ENCODE data around the gene C2CD2. TPM values are rescaled to one million over a fixed set of nuclear protein-coding genes. Genes with fewer than 3 reads are reported as not detected.
A peak's percentile ranks its signal among the peaks of the same experiment; 100 is the strongest.

Gene C2CD2
- total and polyA plus RNA-seq, 10 of the 15 experiments (the other 5 are each of a cell fraction or from before 2014, with no cell fraction given), result 2.2 to 30.9 (median 9.9) TPM

DNA sequence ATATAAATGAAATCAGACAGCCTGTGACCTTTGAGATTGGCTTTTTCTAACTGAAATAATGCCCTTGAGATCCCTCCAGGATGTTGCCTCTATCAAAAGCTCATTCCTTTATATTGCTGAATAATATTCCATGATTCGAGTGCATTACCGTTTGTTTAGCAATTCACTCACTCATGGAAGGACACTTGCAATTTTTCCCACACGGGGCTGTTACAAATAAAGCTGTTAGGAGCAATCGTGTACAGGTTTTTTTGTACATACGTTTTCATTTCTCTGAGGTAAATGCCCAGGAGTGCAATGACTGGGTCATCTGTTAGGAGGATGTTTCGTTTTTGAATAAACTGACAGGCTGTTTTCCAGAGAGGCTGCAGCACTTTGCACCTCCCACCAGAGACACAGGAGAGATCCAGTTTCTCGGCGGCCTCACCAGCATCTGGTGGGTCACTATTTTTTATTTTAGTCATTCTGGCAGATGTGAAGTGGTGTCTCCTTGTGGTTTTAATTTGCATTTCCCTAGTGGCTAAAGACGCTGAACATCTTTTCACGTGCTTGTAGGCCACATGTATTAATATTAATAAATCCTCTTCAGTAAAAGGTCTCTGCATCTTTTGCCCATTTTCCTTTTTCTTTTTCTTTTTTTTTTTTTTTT is 85.6 kb downstream of the C2CD2 start:
- Histone ChIP-seq H4K20me1 (ENCODE audit: control insufficient read depth, insufficient read depth) (no peaks in the 10 kb centered on the region), H3K79me2 (ENCODE audit: control insufficient read depth, insufficient read depth, low read length) (peaks cover 31% of the 10 kb centered on the region), H3K4me2 (ENCODE audit: control insufficient read depth, insufficient read depth) (peak overlapping the region; percentile 73), H3K27me3 (replicated peaks in 1 of 2; ENCODE audit: control insufficient read depth in 2 of 2, insufficient read depth in 2 of 2, low read length in 1 of 2) (no peaks in the 10 kb centered on the region), H3K36me3 (ENCODE audit: control insufficient read depth in 2 of 2, insufficient read depth in 2 of 2, low read length in 1 of 2) (no peaks in the 10 kb centered on the region; a peak in 1 of 4 replicates), H3K9ac (ENCODE audit: control insufficient read depth, insufficient read depth, low read length) (peak overlapping the region; percentile 5; the same call in 1 of the 2 replicates), H3K4me3 (peak overlapping the region; percentile 57; the same call in 1 of the 2 replicates), H3K27ac (ENCODE audit: control insufficient read depth, insufficient read depth) (peak overlapping the region; percentile 64), H2AFZ (ENCODE audit: control insufficient read depth, low read depth, low read length) (no peak overlapping the region), H3K4me1 (ENCODE audit: control insufficient read depth, insufficient read depth, low read length) (peaks cover 54% of the 10 kb centered on the region), H3K9me3 (replicated peaks; ENCODE audit: control insufficient read depth, insufficient read depth, low read length) (no peaks in the 10 kb centered on the region)
- POLR2A ChIA-PET, result interaction anchor here (0.7 to 3.2 kb wide), 3 partner anchors 10 to 273 kb away, joined by 3 to 14 read pairs (median 3); no protein-coding TSS in a partner anchor
- intact Hi-C loops (cut with micrococcal nuclease; ENCODE audit: unreplicated experiment) (loop anchor here (2.0 to 10.0 kb wide), 2 partner anchors 195 to 503 kb away; partner anchors contain the start of gene MX2), in situ Hi-C loops (cut with MboI) (no loop called here)
- DNase-seq (ENCODE audit: low read depth, low spot score) (peak; percentile 79), ATAC-seq (peak; percentile 60), FAIRE-seq (peak; percentile 86)
- CTCF ChIA-PET, result interaction anchor here (0.6 to 3.2 kb wide), 5 partner anchors 9 to 573 kb away, joined by 3 to 15 read pairs (median 5); no protein-coding TSS in a partner anchor
- RAD21 ChIA-PET (ENCODE audit: unreplicated experiment), result interaction anchor here (0.6 to 4.5 kb wide), 4 partner anchors 11 to 249 kb away, joined by 3 to 28 read pairs (median 6); partner anchors contain the start of gene PRDM15
- WGBS (ENCODE audit: insufficient coverage, insufficient replicate concordance, low lambda C conversion rate, missing lambda C conversion rate), result 0% methylated on average over 10 of the region's 10 CpGs
- SMC1A ChIA-PET (ENCODE audit: uncharacterized antibody, unreplicated experiment), result interaction anchor here (0.6 to 3.3 kb wide), 8 partner anchors 10 to 1780 kb away, joined by 3 to 14 read pairs (median 3); partner anchors contain the start of gene RIPK4
- no TSS peak for BruUV-seq (replicated peaks)
- TF ChIP-seq, protein P1, sequence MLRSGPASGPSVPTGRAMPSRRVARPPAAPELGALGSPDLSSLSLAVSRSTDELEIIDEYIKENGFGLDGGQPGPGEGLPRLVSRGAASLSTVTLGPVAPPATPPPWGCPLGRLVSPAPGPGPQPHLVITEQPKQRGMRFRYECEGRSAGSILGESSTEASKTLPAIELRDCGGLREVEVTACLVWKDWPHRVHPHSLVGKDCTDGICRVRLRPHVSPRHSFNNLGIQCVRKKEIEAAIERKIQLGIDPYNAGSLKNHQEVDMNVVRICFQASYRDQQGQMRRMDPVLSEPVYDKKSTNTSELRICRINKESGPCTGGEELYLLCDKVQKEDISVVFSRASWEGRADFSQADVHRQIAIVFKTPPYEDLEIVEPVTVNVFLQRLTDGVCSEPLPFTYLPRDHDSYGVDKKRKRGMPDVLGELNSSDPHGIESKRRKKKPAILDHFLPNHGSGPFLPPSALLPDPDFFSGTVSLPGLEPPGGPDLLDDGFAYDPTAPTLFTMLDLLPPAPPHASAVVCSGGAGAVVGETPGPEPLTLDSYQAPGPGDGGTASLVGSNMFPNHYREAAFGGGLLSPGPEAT (IDR thresholded peaks at IDR 0.05; ENCODE audit: low read depth), result peak; percentile 64; the same call in 1 of the 2 replicates
- no peak for TF ChIP-seq NR2C1 (IDR thresholded peaks at IDR 0.05)
- no peak for TF ChIP-seq SMC3 (IDR thresholded peaks at IDR 0.05; ENCODE audit: borderline replicate concordance, low read length)
- TF ChIP-seq, protein P2, sequence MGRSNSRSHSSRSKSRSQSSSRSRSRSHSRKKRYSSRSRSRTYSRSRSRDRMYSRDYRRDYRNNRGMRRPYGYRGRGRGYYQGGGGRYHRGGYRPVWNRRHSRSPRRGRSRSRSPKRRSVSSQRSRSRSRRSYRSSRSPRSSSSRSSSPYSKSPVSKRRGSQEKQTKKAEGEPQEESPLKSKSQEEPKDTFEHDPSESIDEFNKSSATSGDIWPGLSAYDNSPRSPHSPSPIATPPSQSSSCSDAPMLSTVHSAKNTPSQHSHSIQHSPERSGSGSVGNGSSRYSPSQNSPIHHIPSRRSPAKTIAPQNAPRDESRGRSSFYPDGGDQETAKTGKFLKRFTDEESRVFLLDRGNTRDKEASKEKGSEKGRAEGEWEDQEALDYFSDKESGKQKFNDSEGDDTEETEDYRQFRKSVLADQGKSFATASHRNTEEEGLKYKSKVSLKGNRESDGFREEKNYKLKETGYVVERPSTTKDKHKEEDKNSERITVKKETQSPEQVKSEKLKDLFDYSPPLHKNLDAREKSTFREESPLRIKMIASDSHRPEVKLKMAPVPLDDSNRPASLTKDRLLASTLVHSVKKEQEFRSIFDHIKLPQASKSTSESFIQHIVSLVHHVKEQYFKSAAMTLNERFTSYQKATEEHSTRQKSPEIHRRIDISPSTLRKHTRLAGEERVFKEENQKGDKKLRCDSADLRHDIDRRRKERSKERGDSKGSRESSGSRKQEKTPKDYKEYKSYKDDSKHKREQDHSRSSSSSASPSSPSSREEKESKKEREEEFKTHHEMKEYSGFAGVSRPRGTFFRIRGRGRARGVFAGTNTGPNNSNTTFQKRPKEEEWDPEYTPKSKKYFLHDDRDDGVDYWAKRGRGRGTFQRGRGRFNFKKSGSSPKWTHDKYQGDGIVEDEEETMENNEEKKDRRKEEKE (IDR thresholded peaks at IDR 0.05), result no peak
- no peak for TF ChIP-seq MYC (IDR thresholded peaks at IDR 0.05; ENCODE audit: insufficient read depth, insufficient read length, insufficient replicate concordance, low read length, severe bottlenecking)
- peak; percentile 76 to 78 for TF ChIP-seq IKZF2 (IDR thresholded peaks at IDR 0.05)
- TF ChIP-seq CBX5 (IDR thresholded peaks at IDR 0.05; ENCODE audit: low read depth), result no peak
- TF ChIP-seq, protein P3, sequence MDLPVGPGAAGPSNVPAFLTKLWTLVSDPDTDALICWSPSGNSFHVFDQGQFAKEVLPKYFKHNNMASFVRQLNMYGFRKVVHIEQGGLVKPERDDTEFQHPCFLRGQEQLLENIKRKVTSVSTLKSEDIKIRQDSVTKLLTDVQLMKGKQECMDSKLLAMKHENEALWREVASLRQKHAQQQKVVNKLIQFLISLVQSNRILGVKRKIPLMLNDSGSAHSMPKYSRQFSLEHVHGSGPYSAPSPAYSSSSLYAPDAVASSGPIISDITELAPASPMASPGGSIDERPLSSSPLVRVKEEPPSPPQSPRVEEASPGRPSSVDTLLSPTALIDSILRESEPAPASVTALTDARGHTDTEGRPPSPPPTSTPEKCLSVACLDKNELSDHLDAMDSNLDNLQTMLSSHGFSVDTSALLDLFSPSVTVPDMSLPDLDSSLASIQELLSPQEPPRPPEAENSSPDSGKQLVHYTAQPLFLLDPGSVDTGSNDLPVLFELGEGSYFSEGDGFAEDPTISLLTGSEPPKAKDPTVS (IDR thresholded peaks at IDR 0.05; ENCODE audit: low read depth, low read length), result no peak
- 0 out of 2 replicates have a peak, but pooled peaks have one; percentile 39 for TF ChIP-seq NR2F1 (conservative IDR thresholded peaks at IDR 0.05)
- TF ChIP-seq PAX5 (IDR thresholded peaks at IDR 0.05; ENCODE audit: borderline replicate concordance, low read depth, low read length), result 0 out of 2 replicates have a peak, but pooled peaks have one; percentile 22
- no peak; the same call in 1 of the 2 replicates for TF ChIP-seq RB1 (IDR thresholded peaks at IDR 0.05; ENCODE audit: borderline replicate concordance)
- no peak for TF ChIP-seq SMAD1 (IDR thresholded peaks at IDR 0.05; ENCODE audit: low read depth, partially characterized antibody)
- no peak for TF ChIP-seq TCF7 (IDR thresholded peaks at IDR 0.05; ENCODE audit: borderline replicate concordance)
- no peak for TF ChIP-seq ZBED1 (IDR thresholded peaks at IDR 0.05; ENCODE audit: borderline replicate concordance)
- no peak for TF ChIP-seq JUND (IDR thresholded peaks at IDR 0.05; ENCODE audit: low read depth, low read length)
- no peak for TF ChIP-seq MYB (IDR thresholded peaks at IDR 0.05; ENCODE audit: borderline replicate concordance, low read depth, low read length)
- peak; percentile 92 for TF ChIP-seq MEF2B (IDR thresholded peaks at IDR 0.05; ENCODE audit: partially characterized antibody, poor library complexity, severe bottlenecking)

All from GM12878 (cell line).